Head of caudate nucleus (tissue), 42 donors: Measurements from ENCODE around the gene PLCB1.
"Not testable (repeated sequence)": the region's sequence is repeated elsewhere in the genome, so short reads cannot be mapped to it uniquely, and the experiment has no call there.

Experiments used
- DNase-seq, 42 donors: peaks; one replicate each; pipeline versions ENCODE4 v3.0.0 to v3.0.0-alpha.2; 2020 to 2021; ENCODE audit warnings: mixed read lengths in 7 of 42
- intact Hi-C: fragments of 100-400 bp; cut with DNase I; formaldehyde crosslinking; loops from one replicate; pipeline ENCODE4 v1.15.0; 2022

The PLCB1 gene

DNA sequence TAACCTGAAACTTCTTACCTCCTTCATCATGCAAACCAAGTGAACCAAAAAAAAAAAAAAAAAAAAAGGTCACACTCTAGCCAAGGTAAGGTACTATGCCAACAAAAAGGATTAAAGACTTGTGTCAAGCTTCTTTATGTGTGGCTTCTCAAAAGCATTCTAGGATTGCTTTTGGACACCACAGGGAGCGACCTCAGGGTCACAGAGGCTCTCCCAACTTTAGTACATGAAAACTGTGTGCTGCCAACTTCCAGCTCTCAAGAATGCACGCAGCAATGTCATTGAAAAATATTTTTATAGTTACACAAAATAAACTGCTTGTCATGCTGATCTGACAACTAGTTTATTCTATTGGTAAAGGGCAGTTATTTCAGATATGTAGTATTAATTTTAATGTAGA is 243.8 kb downstream of the PLCB1 start:
- intact Hi-C loops: no loop called here
- DNase-seq: no peak

DNA sequence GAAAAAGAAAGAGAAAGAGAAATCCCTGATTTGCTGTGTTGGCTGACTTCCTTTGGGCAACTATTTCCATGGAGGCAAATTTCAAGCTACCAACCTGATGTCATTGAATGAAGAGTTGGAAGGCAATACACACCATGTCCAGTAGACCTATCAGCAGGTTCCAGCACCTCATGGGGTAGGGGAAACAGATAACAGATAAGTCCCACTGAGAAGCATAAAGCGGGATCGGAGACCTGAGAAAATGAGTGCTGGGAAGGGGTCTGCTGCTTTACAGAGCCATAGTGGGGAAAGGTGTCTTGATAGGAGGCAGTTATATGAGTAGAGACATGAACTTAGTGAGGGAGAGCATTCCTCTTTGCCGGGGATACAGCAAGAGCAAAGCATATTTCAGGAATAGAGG is 244.9 kb downstream of the PLCB1 start:
- DNase-seq: no peak
- intact Hi-C loops: no loop called here

DNA sequence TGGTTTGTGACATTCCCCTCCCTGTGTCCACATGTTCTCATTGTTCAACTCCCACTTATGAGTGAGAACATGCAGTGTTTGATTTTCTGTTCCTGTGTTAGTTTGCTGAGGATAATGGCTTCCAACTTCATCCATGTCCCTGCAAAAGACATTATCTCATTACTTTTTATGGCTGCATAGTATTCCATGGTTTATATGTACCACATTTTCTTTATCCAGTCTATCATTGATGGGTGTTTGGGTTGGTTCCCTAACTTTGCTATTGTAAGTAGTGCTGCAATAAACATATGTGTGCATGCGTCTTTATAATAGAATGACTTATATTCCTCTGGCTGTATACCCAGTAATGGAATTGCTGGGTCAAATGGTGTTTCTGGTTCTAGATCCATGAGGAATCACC is 247.1 kb downstream of the PLCB1 start:
- DNase-seq, intact Hi-C loops: not testable (repeated sequence)

- peak in 40 of 42 donors; percentile 10 to 79 (median 42) for DNase-seq
- intact Hi-C loops: loop anchor here (5.0 kb wide), 1 partner anchor 253 kb away; the partner anchor contains the start of gene PLCB1
Observed at GRCh38 chr20:8385247-8385646, 253.2 kb downstream of the PLCB1 start.

DNA sequence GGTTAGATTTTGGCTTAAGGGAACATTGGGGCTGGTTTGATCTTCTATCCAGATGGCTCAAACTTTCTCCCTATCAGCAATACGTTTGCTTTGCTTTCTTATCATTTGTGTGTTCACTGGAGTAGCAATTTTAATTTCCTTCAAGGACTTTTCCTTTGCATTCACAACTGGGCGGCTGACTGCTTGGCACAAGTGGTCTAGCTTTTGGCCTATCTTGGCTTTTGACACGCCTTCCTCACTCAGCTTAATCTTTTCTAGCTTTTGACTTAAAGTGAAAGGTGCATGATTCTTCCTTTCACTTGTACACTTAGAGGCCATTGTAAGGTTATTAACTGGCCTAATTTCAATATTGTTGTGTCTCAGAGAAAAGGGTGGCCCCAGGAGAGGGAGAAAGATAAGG is 254.9 kb downstream of the PLCB1 start:
- DNase-seq: no peak
- intact Hi-C loops: loop anchor here (5.0 kb wide), 1 partner anchor 255 kb away; the partner anchor contains the start of gene PLCB1

DNA sequence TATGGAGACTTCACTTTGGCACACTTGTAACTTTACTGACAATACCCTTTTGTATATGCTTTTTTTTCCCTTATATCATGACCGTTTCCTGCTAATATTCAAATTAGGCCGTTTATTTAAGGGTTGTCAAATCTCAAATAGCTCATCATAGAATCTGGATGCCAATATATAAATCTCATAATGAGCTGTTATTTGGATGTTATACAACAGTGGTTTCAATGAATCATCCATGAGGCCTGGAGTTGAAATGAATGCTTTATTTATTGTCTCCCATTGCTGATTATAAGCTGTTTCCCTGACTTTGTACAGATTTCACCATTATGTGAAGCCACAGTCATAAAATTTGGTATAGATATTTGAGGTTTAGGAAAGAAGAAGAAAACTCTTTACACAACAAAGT is 256.1 kb downstream of the PLCB1 start:
- DNase-seq: no peak
- intact Hi-C loops: loop anchor here (5.0 kb wide), 1 partner anchor 256 kb away; the partner anchor contains the start of gene PLCB1

- intact Hi-C loops: loop anchor here (5.0 kb wide), 1 partner anchor 256 kb away; the partner anchor contains the start of gene PLCB1
- DNase-seq: peak in 1 of 42 donors; percentile 32
Observed at GRCh38 chr20:8388707-8389106, 256.6 kb downstream of the PLCB1 start.

- intact Hi-C loops: loop anchor here (5.0 kb wide), 1 partner anchor 257 kb away; the partner anchor contains the start of gene PLCB1
- DNase-seq: no peak
Observed at GRCh38 chr20:8389381-8390036, 257.4 kb downstream of the PLCB1 start.

DNA sequence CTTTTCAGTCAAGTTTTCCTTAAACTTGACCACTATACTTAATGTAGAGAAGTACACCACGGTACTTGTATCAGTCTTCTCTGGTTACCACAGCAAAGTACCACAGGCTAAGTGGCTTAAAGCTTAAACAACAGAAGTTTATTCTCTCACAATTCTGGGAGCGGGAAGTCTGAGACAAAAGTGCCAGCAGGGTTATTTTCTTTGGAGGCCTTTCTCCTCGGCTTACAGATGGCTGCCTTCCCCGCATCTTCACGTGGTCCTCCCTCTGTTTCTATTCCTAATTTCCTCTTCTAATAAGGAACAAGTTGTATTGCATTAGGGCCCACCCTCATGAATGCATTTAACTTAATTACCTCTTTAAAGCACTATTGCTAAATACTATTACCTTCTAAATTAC is 258.0 kb downstream of the PLCB1 start:
- peak in 2 of 42 donors; percentile 19 to 43 for DNase-seq
- intact Hi-C loops: no loop called here

DNA sequence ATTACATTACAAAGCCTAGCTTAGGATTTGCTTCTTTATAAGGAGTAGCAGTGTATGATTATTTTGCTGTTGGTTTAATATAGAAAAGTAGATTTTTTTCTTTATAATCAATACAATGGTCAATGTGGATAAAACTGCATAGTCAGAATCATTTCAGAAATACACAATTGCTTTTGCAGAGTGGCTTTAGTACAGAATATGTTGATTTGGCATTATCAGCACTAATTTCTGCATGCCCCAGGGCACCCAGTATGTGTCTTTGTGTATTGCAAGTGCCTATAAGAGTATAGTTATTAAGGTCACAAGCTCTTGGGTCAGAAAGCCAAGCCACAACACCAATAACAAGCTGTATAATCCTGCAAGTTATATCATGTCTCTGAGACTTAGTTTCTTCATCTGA is 258.4 kb downstream of the PLCB1 start:
- intact Hi-C loops: no loop called here
- DNase-seq: no peak

- DNase-seq: no peak
- intact Hi-C loops: no loop called here
Observed at GRCh38 chr20:8393381-8393780, 261.3 kb downstream of the PLCB1 start.

DNA sequence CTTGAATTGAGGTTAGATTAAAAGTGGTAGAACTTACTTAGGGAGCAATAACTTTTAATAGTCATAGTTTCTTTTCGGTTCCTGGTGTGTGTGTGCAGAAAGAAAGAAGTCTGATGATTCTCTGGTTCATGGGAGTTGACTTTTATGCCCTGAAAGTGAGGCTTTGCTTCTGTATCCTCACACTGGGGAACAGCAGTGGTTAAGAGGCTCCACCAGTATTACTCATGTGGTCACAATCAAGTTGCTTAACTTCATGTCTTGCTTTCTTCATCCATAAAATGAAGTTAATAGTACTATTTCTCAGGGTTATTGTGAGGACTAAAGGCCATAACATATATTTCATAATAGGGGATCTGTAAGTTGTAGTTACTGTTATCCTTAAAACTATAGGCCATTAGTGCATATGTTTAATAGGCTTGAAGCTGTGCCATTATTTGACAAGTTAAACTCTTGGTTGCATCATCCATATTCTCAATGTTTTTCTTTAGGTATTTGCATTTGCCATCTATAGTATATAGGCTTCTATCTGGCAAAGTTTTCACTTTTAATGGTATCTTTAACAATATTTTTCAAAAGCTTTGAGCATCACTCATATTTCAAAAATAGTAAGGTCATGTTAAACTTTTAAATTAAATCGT is 262.4 kb downstream of the PLCB1 start:
- intact Hi-C loops: no loop called here
- no peak for DNase-seq

DNA sequence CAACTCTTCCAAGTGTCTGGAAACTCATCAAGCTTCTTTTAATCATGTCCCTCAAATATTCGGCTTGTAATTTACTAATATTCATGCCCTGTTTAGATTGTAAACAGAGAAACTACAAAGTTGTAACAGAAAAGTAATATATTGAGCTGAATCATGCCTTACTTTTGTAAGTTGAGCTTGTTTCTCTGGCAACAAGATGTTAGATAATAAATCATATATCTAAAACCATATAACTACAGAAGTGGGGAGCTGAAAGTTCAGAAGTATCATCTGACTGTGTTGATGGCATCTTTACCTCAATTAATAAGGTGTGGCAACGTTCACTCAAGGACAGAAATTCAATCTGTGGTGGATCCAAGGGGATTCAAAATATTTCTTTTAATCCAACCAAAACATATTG is 263.9 kb downstream of the PLCB1 start:
- DNase-seq: no peak
- intact Hi-C loops: no loop called here

DNA sequence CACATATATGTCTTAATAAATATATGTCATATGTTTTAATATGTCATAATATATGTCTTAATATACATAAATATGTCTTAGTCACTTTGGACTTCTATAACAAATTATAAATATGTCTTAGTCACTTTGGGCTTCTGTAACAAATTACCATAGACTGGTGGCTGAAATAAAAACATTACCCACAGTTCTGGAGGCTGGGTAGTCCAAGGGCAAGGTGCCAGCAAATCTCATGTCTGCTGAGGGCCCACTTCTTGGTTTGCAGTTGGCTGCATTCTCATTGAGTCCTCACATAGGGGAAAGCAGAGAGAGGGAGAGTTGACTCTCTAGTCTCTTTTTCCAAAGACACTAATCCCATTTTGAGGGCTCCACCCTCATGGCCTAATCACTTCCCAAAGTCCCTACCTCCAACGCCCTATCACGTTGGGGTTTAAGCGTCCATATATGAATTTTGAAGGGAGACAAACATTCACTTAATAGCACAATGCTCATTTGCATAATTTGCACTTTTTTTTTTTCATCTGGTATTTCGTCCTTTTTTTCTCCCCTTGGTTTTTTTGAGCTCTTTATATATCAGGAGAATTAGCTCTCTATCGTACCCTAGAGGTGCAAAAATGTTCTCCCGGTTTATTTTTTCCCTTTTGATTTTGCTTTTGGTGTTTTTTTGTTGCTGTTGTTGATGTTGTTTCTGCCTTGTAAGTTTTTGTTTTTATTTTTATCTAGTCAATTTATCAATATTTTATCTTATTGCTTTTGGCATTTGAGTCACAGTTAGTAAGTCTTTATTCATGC is 266.4 kb downstream of the PLCB1 start:
- intact Hi-C loops: no loop called here
- no peak for DNase-seq

DNA sequence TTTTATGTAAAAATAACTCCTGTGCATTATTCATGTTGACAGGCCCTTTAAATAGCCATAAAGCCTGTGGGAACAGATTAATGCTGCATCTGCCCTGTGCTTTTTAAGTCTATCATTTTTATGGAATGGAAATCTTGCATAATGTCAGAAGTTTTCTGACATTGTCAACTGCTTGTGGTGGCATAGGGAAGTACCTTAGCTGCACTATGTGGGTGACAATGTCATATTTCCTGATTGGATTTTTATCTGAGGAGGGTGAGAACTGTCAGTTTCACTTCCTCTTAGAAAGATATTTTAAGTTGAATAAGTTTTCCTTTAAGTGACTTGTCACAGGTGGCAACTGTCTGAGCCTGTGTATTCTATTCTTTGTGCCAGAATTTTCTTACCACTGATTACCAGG is 267.9 kb downstream of the PLCB1 start:
- intact Hi-C loops: no loop called here
- peak in 2 of 42 donors; percentile 15 to 39 for DNase-seq

DNA sequence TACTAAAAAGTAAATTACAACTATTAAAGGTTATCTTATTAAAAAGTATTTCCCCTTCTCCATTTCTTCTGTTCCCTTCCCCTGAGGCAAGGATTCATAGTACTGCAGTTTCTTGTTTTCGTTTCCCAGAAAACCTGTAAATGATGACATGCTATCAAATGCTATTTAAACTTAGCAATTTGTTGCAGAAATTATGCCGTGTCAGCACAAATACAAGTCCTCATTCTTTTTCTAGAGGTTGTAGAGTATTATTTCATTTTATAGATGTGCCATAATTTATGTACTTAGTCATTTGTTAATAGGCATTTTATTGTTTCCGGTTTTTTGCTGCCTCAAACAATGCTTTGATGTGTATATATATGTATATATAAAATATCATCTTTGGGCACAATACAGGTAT is 268.4 kb downstream of the PLCB1 start:
- intact Hi-C loops: no loop called here
- DNase-seq: no peak

GRCh38 chr20:8401556-8401955 is 269.5 kb downstream of the PLCB1 start:
- DNase-seq: no peak
- intact Hi-C loops: no loop called here

- DNase-seq: no peak
- intact Hi-C loops: no loop called here
Observed at GRCh38 chr20:8402798-8403197, 270.7 kb downstream of the PLCB1 start.

- DNase-seq: no peak
- intact Hi-C loops: no loop called here
Observed at GRCh38 chr20:8404912-8405635, 273.0 kb downstream of the PLCB1 start.
